Ramos (cell line): ENCODE results near the gene ANXA2R.
"Not testable (repeated sequence)": the region's sequence is repeated elsewhere in the genome, so short reads cannot be mapped to it uniquely, and the experiment has no call there.

ENCODE experiments used
- in situ Hi-C: fragments of 300-500 bp; cut with MboI; formaldehyde crosslinking; loops from one replicate; pipeline ENCODE4 v1.14.3; 2022; ENCODE audit warnings: low sequenced_read_pairs; ENCODE audit not compliant: unreplicated experiment

The ANXA2R gene

DNA sequence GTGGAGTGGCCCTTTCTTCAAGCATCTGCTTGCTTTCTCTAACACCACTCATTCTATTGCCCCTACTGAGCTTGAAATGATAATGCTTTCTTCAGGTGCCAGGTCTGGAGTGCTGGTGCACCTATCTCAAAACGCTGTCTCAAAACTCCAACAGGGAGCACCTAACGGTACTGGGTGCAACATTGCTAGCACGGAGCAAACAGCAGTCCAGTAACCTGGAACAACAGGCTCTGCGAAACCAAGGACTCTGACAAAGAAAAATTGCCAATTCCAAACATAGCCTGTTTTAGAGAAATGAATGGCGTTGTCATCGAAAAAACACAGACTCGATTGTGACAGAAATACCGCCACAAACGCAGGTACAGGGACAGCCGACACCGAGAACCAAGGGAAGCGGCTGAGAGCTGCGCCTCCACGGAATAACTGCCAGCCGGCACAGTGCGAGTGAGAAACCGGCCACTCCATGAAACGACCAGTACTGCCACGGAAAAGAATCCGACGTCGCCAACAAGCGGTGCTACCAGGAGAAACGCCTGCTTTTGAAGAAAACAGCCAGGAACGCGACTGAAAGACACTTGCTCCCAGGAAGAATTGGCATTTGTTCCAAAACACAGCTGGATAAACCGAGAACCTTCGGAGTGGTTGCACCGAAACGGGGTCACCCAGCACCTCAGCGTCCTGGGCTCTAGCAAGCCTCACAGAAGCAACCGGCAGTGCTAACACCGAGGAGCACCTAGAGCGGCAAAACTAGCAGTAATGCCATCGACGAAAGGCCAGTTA lies 3.1 kb downstream of the ANXA2R start:
- in situ Hi-C loops: no loop called here

DNA sequence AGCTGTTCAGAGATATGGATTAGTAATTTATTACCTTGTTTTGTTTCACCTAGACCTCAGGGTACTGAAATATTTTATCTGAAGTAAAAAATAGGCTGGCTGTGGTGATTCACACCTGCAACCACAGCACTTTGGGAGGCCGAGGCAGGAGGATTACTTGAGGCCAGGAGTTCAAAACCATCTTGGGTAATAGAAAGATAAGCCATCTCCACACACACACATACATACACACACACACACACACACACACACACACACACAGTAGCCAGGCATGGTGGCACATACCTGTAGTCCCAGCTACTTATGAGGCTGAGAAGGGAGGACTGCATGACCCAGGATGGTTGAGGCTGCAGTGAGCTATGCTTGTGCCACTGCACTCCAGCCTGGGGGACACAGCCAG lies 3.7 kb downstream of the ANXA2R start:
- in situ Hi-C loops: no loop called here

DNA sequence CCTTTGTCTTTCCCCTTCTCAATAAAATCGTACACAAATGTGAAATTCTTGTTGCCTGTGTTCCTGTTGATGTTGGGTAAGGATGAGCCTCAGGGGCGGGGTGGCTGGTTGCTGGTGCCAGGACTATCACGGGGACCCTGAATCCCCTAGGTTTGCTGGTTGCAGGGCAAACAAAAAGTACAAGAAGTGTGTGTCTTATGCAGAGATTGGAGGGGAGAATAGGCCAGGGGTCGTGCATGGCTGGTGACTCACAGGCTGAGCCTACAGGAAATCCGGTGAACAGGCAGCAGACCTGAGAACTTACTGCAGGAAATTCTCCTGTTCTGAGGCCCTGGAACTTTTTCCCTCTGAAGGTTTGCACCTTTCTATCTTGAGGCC lies 5.5 kb downstream of the ANXA2R start:
- in situ Hi-C loops: no loop called here

GRCh38 chr5:43033841-43034590 lies 6.1 kb downstream of the ANXA2R start:
- in situ Hi-C loops: no loop called here

GRCh38 chr5:43027054-43027785 lies 12.9 kb downstream of the ANXA2R start:
- in situ Hi-C loops: no loop called here

GRCh38 chr5:43025184-43025950 lies 14.8 kb downstream of the ANXA2R start:
- in situ Hi-C loops: not testable (repeated sequence)

DNA sequence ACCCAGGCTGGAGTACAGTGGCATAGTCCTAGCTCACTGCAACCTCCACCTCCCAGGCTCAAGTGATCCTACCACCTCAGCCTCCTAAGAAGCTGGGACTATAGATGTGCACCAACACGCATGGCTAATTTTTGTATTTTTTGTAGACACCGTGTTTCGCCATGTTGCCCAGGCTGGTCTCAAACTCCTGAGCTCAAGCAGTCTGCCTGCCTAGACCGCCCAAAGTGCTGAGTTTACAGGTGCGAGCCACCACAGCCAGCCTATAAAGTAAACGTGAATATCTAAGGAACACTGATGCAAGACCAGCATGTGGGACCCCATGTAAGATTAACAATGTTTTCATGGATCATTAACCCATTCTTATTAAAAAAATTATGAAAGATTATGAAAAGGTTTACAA lies 15.9 kb downstream of the ANXA2R start:
- in situ Hi-C loops: loop anchor here (25.0 kb wide), 1 partner anchor 1112 kb away; the partner anchor contains the start of gene RIMOC1

GRCh38 chr5:43021151-43021550 lies 19.0 kb downstream of the ANXA2R start:
- in situ Hi-C loops: loop anchor here (25.0 kb wide), 1 partner anchor 1109 kb away; the partner anchor contains the start of gene RIMOC1

- in situ Hi-C loops: loop anchor here (25.0 kb wide), 1 partner anchor 1108 kb away; the partner anchor contains the start of gene RIMOC1
These were observed 19.7 kb downstream of the ANXA2R start for GRCh38 chr5:43020399-43020746.

DNA sequence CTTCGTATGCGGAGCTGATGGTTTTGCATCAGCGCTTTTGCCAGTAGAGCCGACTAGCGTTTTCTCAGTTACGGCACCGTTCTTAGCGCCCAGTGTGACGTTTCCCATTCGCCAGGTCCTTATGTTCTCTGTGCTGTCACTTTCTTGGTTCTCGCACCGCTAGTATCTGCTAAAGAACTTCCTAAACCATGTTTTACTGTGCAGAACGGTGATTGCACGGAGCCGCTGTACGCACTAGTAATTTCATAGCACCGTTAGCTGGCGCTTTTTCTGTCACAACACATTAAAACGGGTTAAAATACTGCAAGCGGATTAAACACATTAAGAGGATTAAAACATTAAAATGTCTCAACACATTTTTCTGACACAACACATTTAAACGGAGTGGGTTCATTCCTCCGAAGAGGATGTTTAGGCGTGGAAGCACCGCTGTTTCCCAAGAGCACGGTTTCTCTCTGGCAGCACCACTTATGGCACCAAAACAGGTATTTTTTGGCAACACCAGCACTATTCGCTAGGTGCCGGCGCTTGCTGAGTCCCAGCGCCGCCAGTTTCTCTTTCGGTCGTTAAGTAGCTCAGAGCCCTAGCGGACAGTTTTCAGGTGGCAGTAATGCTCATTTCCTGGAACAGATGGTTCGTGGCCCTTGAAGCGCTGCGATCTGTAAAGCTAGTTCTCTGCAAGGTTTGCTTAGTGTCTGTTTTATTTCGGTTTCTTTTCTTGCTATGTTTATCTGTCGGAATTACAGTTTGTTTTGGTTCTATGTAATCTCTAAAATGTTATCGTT lies 20.3 kb downstream of the ANXA2R start:
- in situ Hi-C loops: loop anchor here (25.0 kb wide), 1 partner anchor 1108 kb away; the partner anchor contains the start of gene RIMOC1

- in situ Hi-C loops: loop anchor here (25.0 kb wide), 1 partner anchor 1107 kb away; the partner anchor contains the start of gene RIMOC1
These were observed 20.9 kb downstream of the ANXA2R start for GRCh38 chr5:43019291-43019613.

- in situ Hi-C loops: loop anchor here (25.0 kb wide), 1 partner anchor 1105 kb away; the partner anchor contains the start of gene RIMOC1
These were observed 22.7 kb downstream of the ANXA2R start for GRCh38 chr5:43017428-43017815.

DNA sequence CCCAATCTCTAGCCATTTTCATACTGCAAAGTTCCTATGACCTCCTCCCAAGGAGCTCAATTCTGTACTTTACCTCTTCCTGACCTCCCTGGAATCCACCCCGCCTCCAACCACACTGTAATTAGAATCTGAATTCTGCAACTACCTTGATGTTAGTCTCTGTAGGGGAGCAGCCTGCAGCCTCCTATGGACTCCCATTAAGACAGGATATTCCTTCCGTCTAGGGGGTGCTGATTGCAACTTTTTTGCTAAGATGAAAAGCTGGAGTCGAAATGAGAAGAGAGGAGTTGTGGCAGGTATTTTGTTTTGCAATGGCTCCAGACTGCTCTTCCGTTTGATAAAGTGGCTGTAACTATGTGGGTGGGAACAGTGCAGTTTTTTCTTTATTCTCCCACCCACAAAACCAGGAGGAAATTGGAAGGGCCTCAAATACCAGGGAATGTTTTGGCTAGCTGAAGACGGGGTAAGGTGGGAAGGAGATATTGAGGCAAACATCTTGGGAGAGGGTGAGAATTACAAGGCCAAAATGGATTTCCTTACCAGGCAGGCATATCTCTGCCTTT lies 23.8 kb downstream of the ANXA2R start:
- in situ Hi-C loops: loop anchor here (25.0 kb wide), 1 partner anchor 1104 kb away; the partner anchor contains the start of gene RIMOC1

DNA sequence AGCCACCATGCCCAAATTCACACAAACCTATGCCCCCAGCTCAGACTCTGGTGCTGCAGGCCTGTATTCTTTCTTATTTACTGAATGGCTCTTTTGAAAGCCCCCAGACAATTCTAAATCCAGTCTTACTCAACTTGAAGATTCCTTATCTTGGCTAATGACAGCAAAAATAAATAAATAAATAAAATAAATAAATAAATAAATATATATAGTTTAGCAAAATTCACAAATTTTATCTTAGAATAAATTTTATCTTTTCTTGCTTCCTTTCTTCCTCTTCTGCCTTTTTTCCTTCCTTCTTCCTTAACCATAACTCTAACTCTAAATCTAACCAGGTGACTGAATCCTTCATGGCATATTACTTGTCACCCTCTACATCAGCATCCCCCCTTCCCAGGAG lies 25.6 kb downstream of the ANXA2R start:
- in situ Hi-C loops: loop anchor here (25.0 kb wide), 1 partner anchor 1102 kb away; the partner anchor contains the start of gene RIMOC1

GRCh38 chr5:43010935-43011315 lies 29.2 kb downstream of the ANXA2R start:
- in situ Hi-C loops: loop anchor here (25.0 kb wide), 1 partner anchor 1099 kb away; the partner anchor contains the start of gene RIMOC1

DNA sequence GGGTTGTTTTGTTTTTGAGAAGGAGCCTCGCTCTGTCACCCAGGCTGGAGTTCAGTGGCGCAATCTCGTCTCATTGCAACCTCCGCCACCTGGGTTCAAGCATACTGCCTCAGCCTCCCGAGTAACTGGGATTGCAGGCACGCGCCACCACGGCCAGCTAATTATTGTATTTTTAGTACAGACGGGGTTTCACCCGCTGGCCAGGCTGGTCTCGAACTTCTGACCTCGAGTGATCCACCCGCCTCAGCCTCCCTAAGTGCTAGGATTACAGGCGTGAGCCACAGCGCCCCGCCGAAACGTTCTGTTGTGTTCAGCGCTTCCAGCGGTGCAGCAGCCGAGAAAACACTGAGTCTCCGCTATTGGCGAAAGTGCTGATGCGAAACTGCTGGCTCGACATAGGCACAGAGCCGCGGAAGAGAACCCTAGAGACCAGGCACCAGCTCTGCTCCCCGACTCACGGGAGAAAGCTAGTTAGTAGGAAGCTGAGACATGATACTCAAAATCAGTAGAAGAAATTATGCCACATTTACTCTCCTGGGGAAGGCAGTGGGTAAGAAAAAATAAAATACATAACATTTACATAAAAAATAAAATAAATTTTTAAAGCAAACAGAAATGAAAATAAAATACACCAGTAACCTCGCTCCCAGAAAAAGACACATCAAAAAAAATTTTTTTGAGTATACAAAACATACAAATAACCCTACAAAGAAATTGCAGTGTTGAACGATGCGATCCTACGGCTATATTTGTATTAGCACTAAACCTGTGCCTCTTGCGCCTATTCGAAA lies 31.6 kb downstream of the ANXA2R start:
- in situ Hi-C loops: loop anchor here (5.0 to 25.0 kb wide), 2 partner anchors 59 to 1096 kb away; partner anchors contain the start of gene RIMOC1

DNA sequence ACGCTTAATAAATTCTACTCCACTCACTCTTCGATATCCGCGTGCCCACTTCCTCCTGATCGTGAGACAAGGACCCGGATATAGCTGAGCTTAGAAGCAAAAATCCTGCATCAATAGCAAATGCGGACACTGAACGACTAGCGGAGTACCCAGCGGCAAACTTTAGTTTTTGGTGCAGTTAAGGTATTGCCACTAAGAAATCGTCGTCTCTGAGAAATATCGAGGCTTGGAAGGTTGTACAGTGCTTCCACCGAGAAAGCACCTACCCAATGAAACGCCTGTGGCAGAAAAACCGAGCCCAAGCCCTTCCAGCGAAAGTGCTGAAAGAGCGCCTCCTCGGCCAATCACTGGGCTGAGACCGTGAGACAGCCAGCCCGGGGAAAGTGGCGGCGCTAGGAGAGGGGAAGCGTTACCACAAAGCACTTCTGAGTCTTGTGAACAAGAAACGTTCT lies 32.2 kb downstream of the ANXA2R start:
- in situ Hi-C loops: loop anchor here (5.0 to 25.0 kb wide), 2 partner anchors 59 to 1096 kb away; partner anchors contain the start of gene RIMOC1
